ENCODE results near the gene NMRK2. TPM values are rescaled to one million over a fixed set of nuclear protein-coding genes. Genes with fewer than 3 reads are reported as not detected.
"Not testable (repeated sequence)": the region's sequence is repeated elsewhere in the genome, so short reads cannot be mapped to it uniquely, and the experiment has no call there.

NMRK2 gene
- total RNA-seq, 2 donors from 2014 or later = 0.27 TPM; not detected in 1

DNA sequence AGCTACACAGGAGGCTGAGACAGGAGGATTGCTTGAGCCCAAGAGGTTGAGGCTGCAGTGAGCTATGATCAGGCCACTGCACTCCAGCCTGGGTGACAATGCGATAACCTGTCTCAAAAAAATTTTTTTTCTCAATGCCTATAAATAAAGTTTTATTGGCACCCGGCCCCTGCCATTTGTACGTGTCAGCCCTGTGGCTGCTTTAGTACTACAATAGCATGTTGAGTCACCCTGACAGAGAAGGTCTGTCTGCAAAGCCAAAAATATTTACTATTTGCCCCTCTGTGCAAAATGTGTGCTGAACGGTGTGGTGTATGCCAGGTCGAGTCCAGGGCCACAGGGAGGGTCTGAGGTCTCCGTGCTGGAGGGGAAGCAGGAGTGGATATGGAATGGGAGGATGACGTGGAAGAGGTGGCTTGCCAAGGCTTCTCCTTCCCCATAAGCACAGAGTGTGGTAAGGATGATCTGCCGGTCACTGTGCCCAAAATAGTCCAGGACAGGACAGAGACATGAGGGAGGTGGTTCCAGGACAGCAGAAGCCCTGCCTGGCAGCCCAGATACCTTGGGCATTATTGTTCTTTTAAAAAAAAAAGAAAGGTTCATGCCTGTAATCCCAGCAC is 10.0 kb downstream of the NMRK2 start:
- Histone ChIP-seq H3K27me3 (no peaks in the 10 kb centered on the region), H3K4me1 (no peaks in the 10 kb centered on the region), H3K4me3 (no peak overlapping the region), H3K27ac (no peak overlapping the region), H3K36me3 (no peaks in the 10 kb centered on the region), H3K9ac (ENCODE audit: low read depth in 2 of 2, low read length in 2 of 2) (no peak overlapping the region), H3K9me3 (no peaks in the 10 kb centered on the region)
- TF ChIP-seq, protein P1, sequence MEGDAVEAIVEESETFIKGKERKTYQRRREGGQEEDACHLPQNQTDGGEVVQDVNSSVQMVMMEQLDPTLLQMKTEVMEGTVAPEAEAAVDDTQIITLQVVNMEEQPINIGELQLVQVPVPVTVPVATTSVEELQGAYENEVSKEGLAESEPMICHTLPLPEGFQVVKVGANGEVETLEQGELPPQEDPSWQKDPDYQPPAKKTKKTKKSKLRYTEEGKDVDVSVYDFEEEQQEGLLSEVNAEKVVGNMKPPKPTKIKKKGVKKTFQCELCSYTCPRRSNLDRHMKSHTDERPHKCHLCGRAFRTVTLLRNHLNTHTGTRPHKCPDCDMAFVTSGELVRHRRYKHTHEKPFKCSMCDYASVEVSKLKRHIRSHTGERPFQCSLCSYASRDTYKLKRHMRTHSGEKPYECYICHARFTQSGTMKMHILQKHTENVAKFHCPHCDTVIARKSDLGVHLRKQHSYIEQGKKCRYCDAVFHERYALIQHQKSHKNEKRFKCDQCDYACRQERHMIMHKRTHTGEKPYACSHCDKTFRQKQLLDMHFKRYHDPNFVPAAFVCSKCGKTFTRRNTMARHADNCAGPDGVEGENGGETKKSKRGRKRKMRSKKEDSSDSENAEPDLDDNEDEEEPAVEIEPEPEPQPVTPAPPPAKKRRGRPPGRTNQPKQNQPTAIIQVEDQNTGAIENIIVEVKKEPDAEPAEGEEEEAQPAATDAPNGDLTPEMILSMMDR (IDR thresholded peaks at IDR 0.05) = no peak
- intact Hi-C loops (cut with DNase I) = no loop called here
- DNase-seq = no peak

GRCh38 chr19:3944018-3944721 is 11.3 kb downstream of the NMRK2 start:
- no peak overlapping the region for H3K27ac ChIP-seq
- H3K4me1 ChIP-seq = no peaks in the 10 kb centered on the region
- no peak overlapping the region for H3K4me3 ChIP-seq
- no peaks in the 10 kb centered on the region for H3K36me3 ChIP-seq
- H3K9ac ChIP-seq (ENCODE audit: low read depth in 2 of 2, low read length in 2 of 2) = no peak overlapping the region
- H3K27me3 ChIP-seq = no peaks in the 10 kb centered on the region
- DNase-seq = no peak
- TF ChIP-seq, protein P1 (IDR thresholded peaks at IDR 0.05) = no peak
- H3K9me3 ChIP-seq = no peaks in the 10 kb centered on the region
- intact Hi-C loops (cut with DNase I) = no loop called here

- intact Hi-C loops (cut with DNase I) = no loop called here
- Histone ChIP-seq H3K36me3 (no peaks in the 10 kb centered on the region), H3K27ac (no peak overlapping the region), H3K9ac (ENCODE audit: low read depth in 2 of 2, low read length in 2 of 2) (no peak overlapping the region), H3K4me1 (no peaks in the 10 kb centered on the region), H3K9me3 (no peaks in the 10 kb centered on the region), H3K4me3 (no peak overlapping the region), H3K27me3 (no peaks in the 10 kb centered on the region)
- DNase-seq = no peak
- TF ChIP-seq, protein P1 (IDR thresholded peaks at IDR 0.05) = no peak
Observed at GRCh38 chr19:3945838-3946237, 13.0 kb downstream of the NMRK2 start.

GRCh38 chr19:3947316-3947933 is 14.6 kb downstream of the NMRK2 start:
- H3K27ac ChIP-seq; DNase-seq; H3K4me3 ChIP-seq; H3K4me1 ChIP-seq; H3K27me3 ChIP-seq; H3K9ac ChIP-seq (ENCODE audit: low read depth in 2 of 2, low read length in 2 of 2); intact Hi-C loops (cut with DNase I); H3K9me3 ChIP-seq; H3K36me3 ChIP-seq: not testable (repeated sequence)

DNA sequence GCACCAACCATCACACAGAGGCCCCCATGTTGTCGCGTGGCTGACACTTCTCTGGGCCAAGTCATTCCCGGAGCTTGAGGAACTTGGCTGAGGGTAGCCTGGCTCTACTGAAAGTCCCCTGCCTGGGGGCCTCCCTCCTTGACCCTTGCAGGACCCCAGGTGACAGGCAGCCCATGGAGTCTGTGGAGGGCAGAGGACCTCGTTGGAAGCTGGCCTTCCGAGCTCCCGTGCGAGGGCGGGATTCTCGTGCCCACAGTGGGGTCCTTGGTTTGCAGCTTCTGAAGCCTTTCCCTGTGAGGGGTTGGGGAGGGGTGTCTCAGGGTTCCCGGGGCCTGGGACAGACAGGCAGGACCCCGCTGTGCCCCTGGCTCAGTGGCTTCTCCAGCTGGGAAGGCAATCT is 16.4 kb downstream of the NMRK2 start:
- H3K9me3 ChIP-seq = no peaks in the 10 kb centered on the region
- no peak overlapping the region for H3K9ac ChIP-seq (ENCODE audit: low read depth in 2 of 2, low read length in 2 of 2)
- no peaks in the 10 kb centered on the region for H3K4me1 ChIP-seq
- no peak overlapping the region for H3K27ac ChIP-seq
- no peak for DNase-seq
- H3K27me3 ChIP-seq = no peaks in the 10 kb centered on the region
- no peaks in the 10 kb centered on the region for H3K36me3 ChIP-seq
- TF ChIP-seq, protein P1 (IDR thresholded peaks at IDR 0.05) = no peak
- H3K4me3 ChIP-seq = no peak overlapping the region
- intact Hi-C loops (cut with DNase I) = no loop called here

Data from colonic mucosa (tissue), 4 donors.